HCT116 (cell line): ENCODE results near the gene ROR2. TPM values are rescaled to one million over a fixed set of nuclear protein-coding genes. Genes with fewer than 3 reads are reported as not detected.

Source experiments
- ATAC-seq: fragments of 200-7000 bp; cut with Tn5 transposase; 2 replicates; pipeline ENCODE4 v1.9.1; 2020; ENCODE audit warnings: mild to moderate bottlenecking, moderate library complexity
- BruUV-seq: library from RNA; stranded (reverse); fragments of 400-500 nt; replicated peaks from 2 replicates; lab custom pipeline; 2021; lab: Mats Ljungman, UMichigan
- CTCF ChIA-PET: fragments of 300-600 bp; sonication (Branson Sonifier 250); formaldehyde crosslinking; loops from one replicate; lab custom pipeline; 2021; ENCODE audit warnings: antibody characterized with exemption; lab: Charles Lee
- POLR2A ChIA-PET: fragments of 300-600, 350-600 bp; sonication (Branson Sonifier 250); formaldehyde crosslinking; loops from one replicate; lab custom pipeline; 2021; ENCODE audit warnings: antibody characterized with exemption; lab: Charles Lee
- RAD21 ChIA-PET, 2 experiments: fragments of 300-600 bp; sonication (Branson Sonifier 250); formaldehyde crosslinking; loops; one replicate each; lab custom pipeline; 2023; ENCODE audit warnings: low total read pairs in 2 of 2; ENCODE audit not compliant: uncharacterized antibody in 2 of 2, unreplicated experiment in 2 of 2, low non-redundant PET in 1 of 2; lab: Charles Lee
- DNase-seq: peaks from one replicate; pipeline ENCODE4 v3.0.0-alpha.2; 2010; ENCODE audit warnings: low read depth, low spot score
- H2AFZ ChIP-seq: fragments of 200-600 bp; shearing (Covaris generic), sonication (generic); 2 replicates; pipeline ENCODE4 v1.6.1; 2017; ENCODE audit warnings: low read depth, mixed run types, mixed read lengths, antibody characterized with exemption, low read length; ENCODE audit not compliant: poor library complexity, severe bottlenecking
- H3K27ac ChIP-seq: 2 replicates; pipeline ENCODE4 v1.5.1; 2012; ENCODE audit warnings: low read depth, low read length
- H3K27me3 ChIP-seq: fragments of 200-600 bp; sonication (generic); 2 replicates; pipeline ENCODE4 v1.6.1; 2016; ENCODE audit warnings: mixed run types, low read length, mixed read lengths; ENCODE audit not compliant: insufficient read depth
- H3K36me3 ChIP-seq, 2 experiments: fragments of 200-500 bp in 1 of 2; fragments of 200-600 bp in 1 of 2; sonication (Bioruptor generic) in 1 of 2; sonication (generic) in 1 of 2; 2 replicates each; pipeline versions ENCODE4 v1.5.1 to v1.6.1; 2014 to 2016; ENCODE audit warnings: low read length in 2 of 2, inconsistent platforms in 1 of 2, mixed read lengths in 1 of 2, mixed run types in 1 of 2; ENCODE audit not compliant: insufficient read depth in 2 of 2, control insufficient read depth in 1 of 2
- H3K4me1 ChIP-seq, 2 experiments: fragments of 200-600 bp in 1 of 2; sonication (generic) in 1 of 2; 2 replicates each; pipeline versions ENCODE4 v1.5.1 to v1.6.1; 2012 to 2017; ENCODE audit warnings: low read length in 2 of 2, inconsistent platforms in 1 of 2, mild to moderate bottlenecking in 1 of 2, mixed read lengths in 1 of 2, mixed run types in 1 of 2, moderate library complexity in 1 of 2; ENCODE audit not compliant: insufficient read depth in 2 of 2, control insufficient read depth in 1 of 2
- H3K4me2 ChIP-seq: fragments of 200-600 bp; sonication (generic); 2 replicates; pipeline ENCODE4 v1.6.1; 2017; ENCODE audit warnings: mixed run types, low read length, mixed read lengths
- H3K4me3 ChIP-seq, 2 experiments: fragments of 200-600 bp in 1 of 2; sonication (generic) in 1 of 2; replicated peaks in 1 of 2; 2 replicates each; pipeline ENCODE4 v1.5.1; 2011 to 2016; ENCODE audit warnings: low read length in 2 of 2, control low read depth in 1 of 2, low read depth in 1 of 2, mild to moderate bottlenecking in 1 of 2, mixed read lengths in 1 of 2, mixed run types in 1 of 2
- H3K79me2 ChIP-seq: fragments of 200-600 bp; sonication (generic); 2 replicates; pipeline ENCODE4 v1.6.1; 2017; ENCODE audit warnings: mild to moderate bottlenecking, mixed run types, low read length, moderate library complexity, mixed read lengths; ENCODE audit not compliant: insufficient read depth
- H3K9ac ChIP-seq: fragments of 200-600 bp; sonication (generic); 2 replicates; pipeline ENCODE4 v1.6.1; 2016; ENCODE audit warnings: low read length, mixed read lengths
- H3K9me2 ChIP-seq: fragments of 200-600 bp; sonication (generic), shearing (Covaris generic); 2 replicates; pipeline ENCODE4 v1.6.1; 2017; ENCODE audit warnings: mixed run types, mild to moderate bottlenecking, moderate library complexity; ENCODE audit not compliant: insufficient read depth
- H3K9me3 ChIP-seq, 2 experiments: fragments of 200-500 bp in 1 of 2; fragments of 200-600 bp in 1 of 2; sonication (Bioruptor generic) in 1 of 2; sonication (generic) in 1 of 2; 2 replicates each; pipeline ENCODE4 v1.6.1; 2014 to 2017; ENCODE audit warnings: low read length in 2 of 2, mixed read lengths in 2 of 2, inconsistent platforms in 1 of 2, low read depth in 1 of 2, mild to moderate bottlenecking in 1 of 2, mixed run types in 1 of 2, moderate library complexity in 1 of 2; ENCODE audit not compliant: control insufficient read depth in 1 of 2, insufficient read depth in 1 of 2
- H4K20me1 ChIP-seq: fragments of 200-600 bp; sonication (generic), shearing (Covaris generic); 2 replicates; pipeline ENCODE4 v1.6.1; 2017; ENCODE audit warnings: mixed run types, mild to moderate bottlenecking, moderate library complexity; ENCODE audit not compliant: insufficient read depth
- EGR1 ChIP-seq: IDR thresholded peaks from 2 replicates; pipeline ENCODE4 v1.6.1; 2012; ENCODE audit warnings: low read depth
- ELF1 ChIP-seq: IDR thresholded peaks from 2 replicates; pipeline ENCODE4 v1.6.1; 2012; ENCODE audit warnings: low read depth, borderline replicate concordance
- EZH2phosphoT487 ChIP-seq: fragments of 200-600 bp; IDR thresholded peaks from 2 replicates; pipeline ENCODE4 v1.6.1; 2018; ENCODE audit warnings: antibody characterized with exemption, borderline replicate concordance
- FOSL1 ChIP-seq: IDR thresholded peaks from 2 replicates; pipeline ENCODE4 v1.6.1; 2012; ENCODE audit warnings: low read depth
- JUND ChIP-seq: IDR thresholded peaks from 2 replicates; pipeline ENCODE4 v1.6.1; 2012
- POLR2A ChIP-seq: IDR thresholded peaks from 2 replicates; pipeline ENCODE4 v1.7.0; 2011; ENCODE audit warnings: borderline replicate concordance; ENCODE audit not compliant: insufficient read depth, insufficient read length; ENCODE audit errors: extremely low read depth
- SIN3A ChIP-seq: IDR thresholded peaks from 2 replicates; pipeline ENCODE4 v1.6.1; 2012; ENCODE audit warnings: low read depth
- SRF ChIP-seq: IDR thresholded peaks from 2 replicates; pipeline ENCODE4 v1.6.1; 2012; ENCODE audit warnings: low read depth
- TCF7L2 ChIP-seq: IDR thresholded peaks from 2 replicates; pipeline ENCODE4 v1.7.0; 2011; ENCODE audit warnings: borderline replicate concordance, inconsistent platforms; ENCODE audit not compliant: insufficient read depth, insufficient read length; ENCODE audit errors: extremely low read depth
- ZBTB33 ChIP-seq: IDR thresholded peaks from 2 replicates; pipeline ENCODE4 v1.6.1; 2011; ENCODE audit warnings: mild to moderate bottlenecking, low read length, moderate library complexity; ENCODE audit not compliant: insufficient replicate concordance; ENCODE audit errors: extremely low read depth
- intact Hi-C: fragments of 100-400 bp; cut with micrococcal nuclease; formaldehyde crosslinking; loops from 2 replicates; pipeline ENCODE4 v1.10.0; 2022
- total RNA-seq: library from RNA; stranded (reverse); gene quantifications from one replicate; pipeline ENCODE4 v1.2.1, GENCODE V29; 2021; ENCODE audit not compliant: unreplicated experiment

Gene ROR2
- total RNA-seq, 1 experiment from 2014 or later = 15.7 TPM

- Histone ChIP-seq H4K20me1 (no peaks in the 10 kb centered on the region), H3K9me3 (no peaks in the 10 kb centered on the region), H3K36me3 (no peaks in the 10 kb centered on the region), H3K79me2 (no peaks in the 10 kb centered on the region), H2AFZ (no peak overlapping the region), H3K4me1 (no peaks in the 10 kb centered on the region), H3K27ac (no peak overlapping the region), H3K27me3 (no peaks in the 10 kb centered on the region), H3K4me2 (no peak overlapping the region), H3K9me2 (no peaks in the 10 kb centered on the region), H3K4me3 (no peak overlapping the region), H3K9ac (no peak overlapping the region)
- RAD21 ChIA-PET = no interaction called here
- CTCF ChIA-PET = no interaction called here
- ATAC-seq (no peak), DNase-seq (no peak)
- POLR2A ChIA-PET = no interaction called here
- intact Hi-C loops = no loop called here
- no peak for TF ChIP-seq ELF1
- no TSS peak for BruUV-seq
Observed at GRCh38 chr9:91646702-91647101, 303.3 kb downstream of the ROR2 start.

GRCh38 chr9:91644433-91644832 lies 305.6 kb downstream of the ROR2 start:
- H2AFZ ChIP-seq = no peak overlapping the region
- ATAC-seq = no peak
- ChIA-PET CTCF (no interaction called here), RAD21 (no interaction called here), POLR2A (no interaction called here)
- no peak for DNase-seq
- H3K4me2 ChIP-seq = no peak overlapping the region
- H4K20me1 ChIP-seq = no peaks in the 10 kb centered on the region
- H3K27me3 ChIP-seq = no peaks in the 10 kb centered on the region
- H3K4me1 ChIP-seq = no peaks in the 10 kb centered on the region
- no TSS peak for BruUV-seq
- H3K4me3 ChIP-seq = no peak overlapping the region
- H3K79me2 ChIP-seq = no peaks in the 10 kb centered on the region
- H3K27ac ChIP-seq = no peak overlapping the region
- no peaks in the 10 kb centered on the region for H3K9me3 ChIP-seq
- H3K36me3 ChIP-seq = no peaks in the 10 kb centered on the region
- intact Hi-C loops = no loop called here
- H3K9ac ChIP-seq = no peak overlapping the region
- TF ChIP-seq ELF1 = no peak
- TF ChIP-seq POLR2A = no peak
- TF ChIP-seq FOSL1 = no peak
- no peak for TF ChIP-seq SIN3A
- TF ChIP-seq ZBTB33 = no peak
- no peak for TF ChIP-seq TCF7L2
- no peak for TF ChIP-seq SRF
- no peak for TF ChIP-seq JUND
- TF ChIP-seq EGR1 = no peak
- no peak for TF ChIP-seq EZH2phosphoT487
- H3K9me2 ChIP-seq = no peaks in the 10 kb centered on the region
